GM21825 (cell line): ENCODE measurements around the gene VSIG4.

Experiments
- ATAC-seq: cut with Tn5 transposase; IDR thresholded peaks from one replicate; pipeline ENCODE4 v1.9.1; 2021; ENCODE audit warnings: mild to moderate bottlenecking, moderate library complexity; ENCODE audit not compliant: unreplicated experiment

VSIG4 gene

DNA sequence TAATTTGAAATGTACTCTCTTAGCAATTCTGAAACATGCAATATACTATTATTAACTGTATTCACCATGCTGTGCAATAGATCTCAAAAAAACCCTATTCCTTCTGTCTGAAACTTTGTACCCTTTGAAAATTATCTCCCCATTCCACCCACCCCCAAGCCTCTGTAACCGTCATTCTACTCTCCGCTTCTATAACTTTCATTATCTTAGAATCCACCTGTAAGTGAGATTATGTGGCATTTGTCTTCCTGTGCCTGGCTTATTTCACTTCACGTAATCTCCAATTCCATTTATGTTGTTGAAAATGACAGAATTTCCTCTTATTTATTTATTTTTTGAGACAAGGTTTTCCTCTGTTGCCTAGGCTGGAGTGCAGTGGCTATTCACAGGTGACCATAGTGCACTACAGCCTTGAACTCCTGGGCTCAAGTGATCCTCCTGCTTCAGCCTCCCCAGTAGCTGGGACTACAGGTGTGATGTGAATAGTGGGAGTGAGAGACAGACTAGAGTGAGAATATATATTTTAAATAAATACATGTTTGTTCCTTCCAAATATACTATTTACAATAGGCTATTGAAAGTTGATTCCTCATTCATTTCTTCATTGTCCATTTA is 30.5 kb downstream of the VSIG4 start:
- ATAC-seq, result no peak

DNA sequence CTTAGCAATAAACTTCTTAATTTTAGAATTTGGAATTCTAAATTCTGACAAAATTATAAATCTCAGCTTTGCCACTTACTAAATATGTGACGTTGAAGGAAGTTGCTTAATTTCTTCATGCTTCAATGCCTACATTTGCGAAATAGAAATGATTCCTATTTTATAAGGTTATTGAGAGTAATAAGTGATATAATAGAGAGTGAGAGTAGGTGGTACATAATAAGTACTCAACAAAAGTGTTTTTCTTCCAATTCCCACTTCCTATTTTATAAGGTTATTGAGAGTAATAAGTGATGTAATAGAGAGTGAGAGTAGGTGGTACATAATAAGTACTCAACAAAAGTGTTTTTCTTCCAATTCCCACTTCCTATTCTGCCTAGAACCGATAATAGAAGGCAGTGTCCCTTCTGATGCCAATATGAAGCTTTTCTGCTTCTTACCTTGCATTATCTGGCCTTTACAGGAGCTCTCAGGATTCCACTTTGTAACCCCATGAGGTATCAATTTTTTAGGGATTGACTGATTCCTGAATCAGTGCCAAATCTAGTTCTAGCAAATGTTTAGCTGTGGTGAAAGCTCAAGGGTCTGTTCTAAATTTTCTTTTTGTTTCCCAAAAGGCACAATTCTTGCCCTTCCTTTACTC is 31.4 kb downstream of the VSIG4 start:
- ATAC-seq, result no peak

DNA sequence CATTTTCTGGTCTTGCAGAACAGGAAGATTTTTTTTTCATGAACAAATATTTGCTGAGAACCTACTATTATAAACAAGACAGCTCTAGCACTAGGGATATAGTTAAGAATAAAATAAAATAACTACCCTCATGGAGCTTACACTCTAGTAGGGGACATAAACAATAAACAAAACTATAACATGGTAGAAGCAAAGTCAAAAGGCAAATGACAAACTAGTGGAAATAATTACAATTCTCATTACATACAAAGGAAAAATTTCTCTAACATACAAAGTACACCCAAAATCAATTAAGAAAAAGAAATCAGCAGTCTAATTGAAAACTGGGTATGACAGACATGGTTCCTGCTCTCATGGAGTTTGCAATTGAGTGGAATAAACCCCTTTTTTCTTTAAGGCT is 32.0 kb downstream of the VSIG4 start:
- no peak for ATAC-seq

DNA sequence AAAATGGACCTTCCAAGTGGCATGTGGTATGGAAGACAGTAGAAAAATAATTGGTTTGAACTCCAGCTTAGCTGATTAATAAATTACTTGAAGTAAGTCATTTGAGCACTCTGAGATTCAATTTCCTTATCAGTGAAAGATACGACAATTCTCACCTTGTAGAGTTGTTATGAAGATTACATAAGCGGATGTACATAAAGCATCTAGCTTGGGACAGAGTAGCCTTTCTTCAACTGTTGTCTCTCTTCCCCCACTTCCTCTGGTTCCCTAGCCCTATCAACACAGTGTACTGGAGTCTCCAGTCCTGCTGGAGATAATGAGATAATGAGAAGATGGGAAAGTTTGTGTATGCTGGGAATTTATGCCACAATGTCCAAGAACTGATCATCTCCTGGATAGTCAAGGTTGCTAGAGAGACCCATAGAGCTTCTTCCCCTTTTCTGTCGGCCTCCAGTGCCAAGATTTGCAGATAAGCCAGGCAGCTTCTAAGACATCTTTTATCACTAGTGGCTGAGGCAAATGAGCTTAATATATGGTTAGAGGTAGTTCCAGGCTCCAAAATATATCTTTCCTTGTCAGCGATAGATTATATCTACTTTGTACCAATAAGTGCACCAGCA is 33.9 kb downstream of the VSIG4 start:
- ATAC-seq, result no peak

DNA sequence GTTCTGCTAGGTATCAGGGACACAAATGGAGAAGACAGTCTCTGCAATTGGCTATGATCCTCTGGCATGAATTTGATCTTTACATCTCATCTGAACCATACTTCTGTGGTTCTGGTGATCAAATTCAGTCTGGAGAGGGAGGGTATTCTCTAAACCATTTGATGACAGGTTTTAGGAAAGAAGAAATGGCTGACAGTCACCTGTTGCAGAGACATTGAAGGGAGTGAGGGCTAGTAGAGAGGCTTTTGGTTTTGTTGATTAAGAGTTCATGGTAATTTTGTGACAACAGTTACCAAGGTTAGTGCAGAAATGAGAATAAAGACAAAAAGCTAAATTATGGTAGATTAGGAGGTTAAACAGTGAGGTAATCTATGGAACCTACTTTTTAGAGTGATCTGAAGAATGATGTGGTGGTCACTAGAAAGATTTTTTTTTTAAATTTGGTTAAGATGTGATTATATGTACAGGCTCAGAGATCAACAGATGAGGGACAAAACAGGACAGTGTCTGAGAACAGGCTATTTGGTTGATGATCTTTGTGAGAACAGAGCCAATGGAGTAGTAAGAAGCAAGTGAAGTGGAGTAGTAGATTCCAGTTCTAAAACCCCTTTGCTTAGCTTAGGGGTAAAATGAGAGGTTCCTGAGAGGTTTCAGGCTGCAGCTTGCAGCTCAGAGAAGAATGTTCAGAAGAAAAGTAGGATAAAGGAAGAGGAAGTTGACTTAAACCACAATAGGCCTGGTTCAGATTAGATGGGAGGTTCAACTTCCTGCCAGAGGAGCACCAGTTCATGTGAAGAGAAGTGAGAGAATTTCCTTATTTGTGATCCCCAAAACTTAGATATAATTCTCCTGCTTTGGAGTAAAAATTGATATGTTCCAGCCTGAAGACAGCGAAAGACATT is 34.7 kb downstream of the VSIG4 start:
- no peak for ATAC-seq

DNA sequence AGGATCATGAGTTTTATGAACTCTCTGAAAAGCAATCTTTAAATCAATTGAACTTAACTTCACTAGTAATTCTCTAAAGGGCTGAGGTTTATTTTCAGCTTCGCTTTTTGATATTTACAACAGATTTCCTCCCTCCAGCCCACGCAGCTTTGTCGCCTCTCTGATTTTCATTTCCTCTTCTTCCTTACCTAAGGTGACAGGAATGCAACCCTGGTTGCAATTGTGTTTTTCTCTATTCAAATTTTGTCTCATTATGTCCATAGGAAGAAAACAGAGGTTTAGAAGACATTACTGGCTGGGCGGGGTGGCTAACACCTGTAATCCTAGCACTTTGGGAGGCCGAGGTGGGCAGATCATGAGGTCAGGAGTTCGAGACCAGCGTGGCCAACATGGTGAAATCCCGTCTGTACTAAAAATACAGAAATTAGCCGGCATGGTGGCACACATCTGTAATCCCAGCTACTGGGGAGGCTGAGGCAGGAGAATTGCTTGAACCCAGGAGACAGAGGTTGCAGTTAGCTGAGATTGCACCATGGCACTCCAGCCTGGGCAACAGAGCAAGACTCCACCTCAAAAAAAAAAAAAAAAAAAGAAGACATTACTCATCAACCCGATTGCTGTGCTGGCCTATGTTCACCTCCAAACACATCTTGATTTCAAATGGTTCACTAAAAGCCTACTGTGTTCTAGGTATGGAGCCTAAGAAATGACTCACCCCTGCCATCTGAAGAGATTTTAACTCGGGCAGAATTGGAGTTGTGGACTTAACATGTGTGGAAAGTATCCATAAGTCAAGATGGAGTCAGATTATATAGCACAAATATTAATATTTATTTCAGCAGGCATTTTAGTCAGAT is 36.8 kb downstream of the VSIG4 start:
- peak; percentile 56 for ATAC-seq

DNA sequence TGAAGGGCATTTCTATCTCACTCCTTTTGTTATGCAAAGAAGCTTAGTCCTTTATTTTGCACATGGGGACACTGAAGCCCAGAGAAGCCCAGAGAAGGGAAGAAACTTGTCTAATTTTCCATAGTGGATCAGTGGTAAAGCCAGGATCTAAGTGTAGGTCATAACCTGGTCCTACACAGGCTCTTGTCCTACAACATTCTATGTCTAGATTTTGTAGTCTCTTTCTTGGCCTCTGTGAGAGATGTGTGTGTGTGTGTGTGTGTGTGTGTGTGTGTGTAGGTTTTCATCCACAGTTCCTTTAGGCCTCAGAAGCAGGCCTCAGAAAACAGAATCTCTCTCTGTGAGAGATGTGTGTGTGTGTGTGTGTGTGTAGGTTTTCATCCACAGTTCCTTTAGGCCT is 38.3 kb downstream of the VSIG4 start:
- ATAC-seq, result no peak

DNA sequence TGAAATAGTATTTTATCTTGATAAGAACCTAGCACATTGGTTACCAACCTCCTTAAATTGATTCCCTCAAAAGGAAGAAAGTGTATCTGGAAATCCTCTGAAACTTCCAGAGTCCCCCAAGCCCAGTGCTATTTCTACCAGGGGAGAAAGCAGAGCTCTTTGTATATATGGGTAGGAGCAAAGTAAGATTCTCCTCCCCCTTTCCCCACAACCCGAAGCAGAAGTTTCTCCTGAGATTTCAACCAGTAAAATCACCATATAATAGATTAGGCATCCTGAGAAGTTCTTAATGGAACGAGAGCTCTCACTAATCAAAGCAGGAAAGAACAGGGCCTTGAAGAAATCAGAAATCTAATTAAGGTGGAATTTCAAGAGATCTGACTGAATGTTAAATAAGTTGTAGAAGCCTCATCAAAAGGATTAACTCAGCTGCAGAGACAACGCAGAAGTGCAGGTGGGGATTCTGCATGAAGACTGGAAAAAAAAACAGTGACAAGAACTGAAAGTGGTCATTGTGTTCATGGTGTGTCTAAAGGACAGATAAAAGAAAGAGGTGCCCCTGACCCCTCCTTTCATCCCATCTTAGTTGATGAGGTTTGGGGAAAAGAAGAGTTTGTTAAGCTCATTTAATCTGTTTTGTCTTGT is 39.1 kb downstream of the VSIG4 start:
- no peak for ATAC-seq

DNA sequence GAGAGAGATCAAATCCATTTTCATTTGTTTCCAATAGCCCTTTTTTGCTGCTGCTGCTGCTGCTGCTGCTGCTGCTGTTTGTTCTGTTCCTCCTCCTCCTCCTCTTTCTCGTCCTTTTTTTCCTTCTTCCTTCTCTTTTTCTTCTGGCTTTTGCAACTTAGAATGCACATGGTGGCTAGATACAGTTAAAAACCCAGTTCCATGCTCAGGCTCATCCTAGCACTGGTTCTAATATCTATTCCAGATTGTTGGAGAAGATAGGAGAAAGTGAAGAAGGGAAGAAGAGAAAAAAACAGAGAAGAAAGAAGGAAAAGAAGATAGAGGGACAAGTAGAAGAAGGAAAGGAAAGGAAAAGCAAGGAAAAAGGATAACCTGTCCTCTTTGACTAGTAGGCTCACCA is 39.7 kb downstream of the VSIG4 start:
- no peak for ATAC-seq

DNA sequence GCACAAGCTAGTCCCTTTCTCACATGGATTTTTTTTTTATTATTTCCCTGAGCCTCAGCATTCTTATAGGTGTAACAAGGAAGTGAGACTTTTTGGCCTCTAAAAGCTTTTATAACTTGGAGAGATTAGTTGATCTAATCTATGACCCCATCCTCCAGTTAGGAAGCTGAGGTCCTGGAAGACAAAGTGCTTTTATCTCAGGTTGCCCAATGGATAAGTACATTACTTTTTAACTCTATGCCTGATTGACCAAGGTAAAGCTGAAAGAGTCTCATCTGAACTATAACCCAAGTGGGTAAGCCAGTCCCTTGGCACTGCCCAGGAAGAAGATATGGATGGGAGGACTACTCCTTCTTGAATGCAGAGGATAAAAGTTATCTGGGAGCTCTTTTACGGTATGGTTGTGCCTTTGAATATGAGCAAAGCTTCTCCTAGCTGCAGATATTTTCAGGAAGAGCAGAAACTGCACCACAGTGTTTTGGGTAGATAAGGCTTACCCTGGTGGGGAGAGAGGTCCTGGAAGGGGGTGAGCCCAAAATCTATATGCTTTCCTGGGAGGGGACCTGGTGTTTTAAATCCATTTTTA is 40.2 kb downstream of the VSIG4 start:
- no peak for ATAC-seq

DNA sequence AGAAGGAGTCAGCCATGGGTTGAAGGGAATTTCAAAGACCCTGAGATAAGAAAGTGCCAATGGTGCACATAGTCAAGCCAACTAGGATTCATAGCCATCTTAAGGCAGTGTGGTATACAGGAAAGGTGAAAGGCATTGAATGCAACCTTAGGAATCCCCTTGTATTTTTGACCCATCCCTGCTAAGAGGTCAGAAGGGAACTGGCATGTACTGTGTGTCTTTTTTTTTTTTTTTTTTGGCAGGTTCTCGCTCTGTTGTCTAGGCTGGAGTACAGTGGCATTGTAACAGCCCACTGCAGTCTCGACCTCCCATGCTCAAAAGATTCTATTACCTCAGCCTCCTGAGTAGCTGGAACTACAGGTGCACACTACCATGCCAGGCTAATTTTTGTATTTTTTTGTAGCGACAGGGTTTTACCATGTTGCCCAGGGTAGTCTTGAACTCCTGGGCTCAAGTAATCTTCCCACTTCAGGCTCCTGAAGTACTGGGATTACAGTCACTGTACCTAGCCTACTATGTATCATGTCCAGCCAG is 40.8 kb downstream of the VSIG4 start:
- no peak for ATAC-seq

DNA sequence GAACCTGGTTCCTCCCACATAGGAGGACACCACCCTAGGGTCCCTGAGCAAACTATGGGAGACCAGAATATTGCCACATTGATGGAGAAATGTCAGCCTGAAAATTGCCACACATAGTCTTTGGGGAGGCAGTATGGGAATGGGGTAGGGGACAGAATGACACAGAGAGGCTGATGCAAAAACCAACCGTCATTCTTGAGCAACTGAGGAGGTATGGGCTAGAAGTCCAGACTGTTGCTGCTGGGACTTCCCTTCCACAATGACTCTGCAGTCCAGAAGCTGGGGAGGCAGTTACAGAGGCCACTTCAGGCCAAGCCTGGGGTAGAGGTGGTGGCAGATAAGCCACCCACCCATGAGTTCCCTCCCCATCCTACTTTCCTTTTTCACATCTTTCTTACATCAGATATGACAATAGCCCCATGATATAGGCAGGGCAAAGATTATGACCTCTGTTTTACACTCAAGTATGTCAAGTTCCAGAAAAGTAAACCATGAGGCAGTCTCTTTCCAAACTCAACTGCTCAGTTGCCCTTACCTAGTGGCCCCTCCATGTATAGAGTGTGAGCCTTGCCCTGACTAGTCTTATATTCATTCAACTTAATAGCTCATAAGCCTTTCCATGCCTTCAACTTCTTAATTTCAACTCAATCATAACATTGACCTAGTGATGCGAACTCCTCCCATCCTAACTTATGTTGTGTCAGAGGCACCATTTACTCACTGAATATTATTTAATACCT is 41.7 kb downstream of the VSIG4 start:
- no peak for ATAC-seq

DNA sequence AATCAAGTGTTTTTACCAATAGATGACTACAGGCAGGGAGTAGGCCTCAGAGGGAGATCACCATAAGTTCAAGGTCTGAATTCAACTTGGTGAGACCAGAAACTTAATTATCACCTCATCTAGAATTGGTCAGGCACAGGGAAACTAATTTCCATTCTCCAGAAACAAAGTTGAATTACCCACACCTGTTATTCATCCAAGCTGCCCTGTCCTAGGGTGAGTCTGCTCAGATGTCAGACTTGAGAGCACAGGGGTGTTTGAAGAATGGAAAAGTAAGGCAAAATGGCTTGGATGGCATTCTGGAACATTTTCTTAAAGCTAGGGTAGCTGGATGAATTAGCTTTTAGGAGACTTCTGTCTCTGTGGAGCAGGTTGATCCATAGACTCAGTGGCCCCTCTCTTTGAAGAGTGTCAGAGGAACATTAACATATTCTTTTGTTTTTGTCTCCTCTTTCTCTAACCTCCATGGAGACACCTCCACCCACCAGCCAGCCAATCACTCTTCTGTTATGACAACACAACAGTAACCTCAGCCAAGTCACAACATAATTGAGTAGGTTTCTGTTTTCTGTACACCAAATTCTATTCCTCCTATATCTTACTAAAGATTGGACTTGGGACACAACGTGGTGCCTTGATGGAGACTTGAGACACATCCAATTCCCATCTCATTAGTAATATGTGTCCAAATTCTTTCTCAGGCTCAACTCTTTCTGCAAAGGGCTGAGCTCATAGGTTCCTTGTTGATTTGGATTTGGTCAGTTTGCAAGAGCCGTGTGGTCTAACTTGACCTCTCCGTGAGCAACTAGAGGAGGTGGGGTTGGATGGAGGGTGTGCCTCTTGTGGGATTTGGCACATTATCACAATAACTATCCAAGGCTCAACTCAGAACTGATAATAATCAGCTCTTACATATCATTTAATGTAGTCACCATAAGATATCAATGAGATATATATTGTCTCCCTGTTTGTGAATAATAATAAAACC is 45.1 kb downstream of the VSIG4 start:
- no peak for ATAC-seq

DNA sequence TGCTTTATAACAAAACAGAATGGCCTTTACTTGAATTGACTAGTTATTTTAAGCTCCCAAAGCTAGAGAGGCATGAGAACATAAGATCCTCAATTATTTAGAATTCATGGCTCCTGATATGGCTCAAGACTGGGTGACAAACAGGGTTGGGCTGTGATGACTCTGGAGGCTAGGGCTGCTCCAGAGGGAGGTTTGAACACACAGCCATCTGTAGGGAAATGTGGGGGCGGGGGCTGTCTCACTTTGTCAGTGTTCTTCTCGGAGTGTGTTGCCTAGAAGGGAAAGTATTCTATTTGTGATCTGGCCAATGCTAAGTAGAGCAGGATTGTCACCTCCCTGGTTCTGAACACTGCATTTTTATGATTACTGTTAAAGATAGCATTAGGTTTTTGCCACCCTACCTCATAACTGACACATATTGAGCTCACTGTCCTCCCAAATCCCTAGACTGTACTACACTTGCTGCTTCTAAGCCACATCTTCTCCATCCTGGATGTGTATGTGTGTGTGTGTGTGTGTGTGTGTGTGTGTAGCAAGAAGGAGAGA is 45.9 kb downstream of the VSIG4 start:
- ATAC-seq, result no peak

DNA sequence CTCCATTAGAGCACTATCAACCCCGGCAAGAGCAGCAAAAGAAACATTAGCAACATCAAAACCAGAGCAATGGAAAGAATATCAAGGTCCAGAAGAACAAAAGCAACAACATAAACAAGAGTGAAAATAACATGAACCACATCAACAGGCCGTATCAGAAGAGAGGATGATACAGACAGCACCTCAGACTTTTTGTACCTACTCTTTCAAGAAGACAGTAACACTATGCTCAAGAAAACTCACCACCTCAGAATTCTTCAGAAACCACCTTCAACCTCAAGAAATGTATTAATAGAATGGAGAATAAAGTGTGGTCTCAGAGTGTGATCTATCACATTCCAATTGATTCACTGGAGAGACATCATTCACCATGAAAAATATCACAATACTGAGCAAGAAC is 46.5 kb downstream of the VSIG4 start:
- no peak for ATAC-seq

DNA sequence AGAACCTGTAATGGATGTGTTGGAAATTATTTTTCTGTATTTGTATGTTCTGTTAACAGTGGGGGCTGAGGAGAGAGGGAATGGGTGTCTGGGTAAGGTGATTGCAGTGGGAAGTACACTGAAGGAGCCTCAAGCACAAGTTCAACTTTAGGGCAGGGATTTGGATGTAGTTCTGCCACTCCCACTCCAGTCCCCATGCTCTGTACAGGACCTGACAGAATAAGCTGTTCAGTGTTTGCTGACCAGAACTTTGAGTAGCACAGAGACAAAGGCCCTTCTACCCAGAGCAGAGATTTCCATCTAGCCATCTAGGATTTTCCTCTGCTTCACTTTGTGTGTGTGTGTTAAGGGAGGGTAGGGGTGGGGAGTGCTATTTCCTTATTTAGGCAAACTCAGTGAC is 49.2 kb downstream of the VSIG4 start:
- no peak for ATAC-seq

DNA sequence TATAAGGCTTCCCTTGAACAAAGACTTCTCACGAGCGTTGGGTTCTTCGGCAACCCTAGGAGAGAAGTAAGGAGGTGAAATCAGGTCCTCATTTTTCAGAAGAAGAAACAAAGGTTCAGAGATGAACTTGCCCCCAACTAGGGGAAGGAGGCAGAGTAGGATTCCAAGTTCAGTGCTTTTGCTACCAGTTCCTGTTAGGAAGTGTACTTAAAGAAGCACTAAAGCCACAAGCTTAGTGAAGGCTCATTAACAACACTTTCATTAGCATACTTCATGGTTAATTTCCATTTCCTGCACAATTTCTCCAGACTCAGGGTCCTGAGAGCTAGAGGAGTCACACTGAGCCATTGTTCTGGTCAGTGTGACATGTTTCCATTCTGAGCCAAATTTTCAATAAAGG is 52.1 kb downstream of the VSIG4 start:
- no peak for ATAC-seq
